HG02885 (cell line): ENCODE results near the gene RASSF4.

Source experiments
- ATAC-seq: cut with Tn5 transposase; IDR thresholded peaks from one replicate; pipeline ENCODE4 v1.9.1; 2021; ENCODE audit warnings: mild to moderate bottlenecking; ENCODE audit not compliant: unreplicated experiment, poor library complexity

The RASSF4 gene

GRCh38 chr10:44983895-44984278 lies 24.3 kb downstream of the RASSF4 start:
- no peak for ATAC-seq

GRCh38 chr10:44984671-44985101 lies 25.1 kb downstream of the RASSF4 start:
- ATAC-seq = no peak

GRCh38 chr10:44985175-44985681 lies 25.6 kb downstream of the RASSF4 start:
- no peak for ATAC-seq

- no peak for ATAC-seq
Observed at GRCh38 chr10:44986179-44986578, 26.6 kb downstream of the RASSF4 start.

GRCh38 chr10:44986670-44987069 lies 27.1 kb downstream of the RASSF4 start:
- no peak for ATAC-seq

- ATAC-seq = no peak
Observed at GRCh38 chr10:44988957-44989585, 29.5 kb downstream of the RASSF4 start.

GRCh38 chr10:44989597-44990301 lies 30.1 kb downstream of the RASSF4 start:
- ATAC-seq = no peak

GRCh38 chr10:44990302-44990655 lies 30.7 kb downstream of the RASSF4 start:
- no peak for ATAC-seq

GRCh38 chr10:44990965-44991364 lies 31.4 kb downstream of the RASSF4 start:
- no peak for ATAC-seq

- no peak for ATAC-seq
Observed at GRCh38 chr10:44991571-44991970, 32.0 kb downstream of the RASSF4 start.

- no peak for ATAC-seq
Observed at GRCh38 chr10:44992070-44992731, 32.6 kb downstream of the RASSF4 start.

GRCh38 chr10:44992732-44993225 lies 33.2 kb downstream of the RASSF4 start:
- no peak for ATAC-seq

- ATAC-seq = no peak
Observed at GRCh38 chr10:44993226-44993921, 33.8 kb downstream of the RASSF4 start.

GRCh38 chr10:44993922-44994751 lies 34.5 kb downstream of the RASSF4 start:
- ATAC-seq = no peak

- ATAC-seq = no peak
Observed at GRCh38 chr10:44994752-44995530, 35.3 kb downstream of the RASSF4 start.

GRCh38 chr10:44995581-44995913 lies 35.9 kb downstream of the RASSF4 start:
- ATAC-seq = no peak

GRCh38 chr10:44995914-44996669 lies 36.5 kb downstream of the RASSF4 start:
- no peak for ATAC-seq

GRCh38 chr10:44997105-44997748 lies 37.6 kb downstream of the RASSF4 start:
- no peak for ATAC-seq
